ENCODE data around the gene TAS2R8.

TAS2R8 gene

GRCh38 chr12:10759657-10760056 is 47.4 kb downstream of the TAS2R8 start:
- Histone ChIP-seq H3K4me3 (replicated peaks; ENCODE audit: insufficient read depth, low read length) (no peak overlapping the region), H3K27me3 (ENCODE audit: insufficient read depth, poor library complexity, severe bottlenecking) (peaks cover 2% of the 10 kb centered on the region), H3K27ac (replicated peaks) (no peak overlapping the region)
- TF ChIP-seq POLR2AphosphoS5 (IDR thresholded peaks at IDR 0.05; ENCODE audit: low read depth) (no peak), REST (IDR thresholded peaks at IDR 0.05; ENCODE audit: insufficient replicate concordance, low read depth) (no peak)
- DNase-seq (ENCODE audit: low read depth in 1 of 2, low spot score in 1 of 2) = no peak

GRCh38 chr12:10756194-10756593 is 50.9 kb downstream of the TAS2R8 start:
- no peak for TF ChIP-seq REST (IDR thresholded peaks at IDR 0.05; ENCODE audit: insufficient replicate concordance, low read depth)
- no peak for TF ChIP-seq GABPA (IDR thresholded peaks at IDR 0.05; ENCODE audit: low read depth)
- TF ChIP-seq CTCF (IDR thresholded peaks at IDR 0.05; ENCODE audit: insufficient read depth, low read length) = no peak
- TF ChIP-seq POLR2AphosphoS5 (IDR thresholded peaks at IDR 0.05; ENCODE audit: low read depth) = no peak
- no peak for TF ChIP-seq SPI1 (IDR thresholded peaks at IDR 0.05; ENCODE audit: borderline replicate concordance, low read depth)
- H3K4me3 ChIP-seq (replicated peaks; ENCODE audit: insufficient read depth, low read length) = no peak overlapping the region
- DNase-seq (ENCODE audit: low read depth in 1 of 2, low spot score in 1 of 2) = no peak

More at GRCh38 chr12:10756194-10756593, 50.9 kb downstream of the TAS2R8 start:
- Histone ChIP-seq H3K27me3 (ENCODE audit: insufficient read depth, poor library complexity, severe bottlenecking) (peaks cover 2% of the 10 kb centered on the region), H3K27ac (replicated peaks) (no peak overlapping the region)
